NT2/D1 (cell line): ENCODE data around the gene GLI1.
"Not testable (repeated sequence)": the region's sequence is repeated elsewhere in the genome, so short reads cannot be mapped to it uniquely, and the experiment has no call there.

Experiments used
- DNase-seq: peaks from one replicate; pipeline ENCODE4 v3.0.0-alpha.2; 2011; ENCODE audit warnings: low read depth, low spot score
- H3K27me3 ChIP-seq: 2 replicates; pipeline ENCODE4 v1.6.0; 2011; ENCODE audit warnings: mild to moderate bottlenecking; ENCODE audit not compliant: insufficient read length, insufficient read depth
- H3K36me3 ChIP-seq: 2 replicates; pipeline ENCODE4 v1.6.1; 2011; ENCODE audit warnings: mild to moderate bottlenecking, low read length, mixed read lengths; ENCODE audit not compliant: insufficient read depth, insufficient read length
- H3K4me1 ChIP-seq: 2 replicates; pipeline ENCODE4 v1.5.1; 2011; ENCODE audit not compliant: insufficient read depth, insufficient read length
- H3K4me3 ChIP-seq: 2 replicates; pipeline ENCODE4 v1.5.1; 2011; ENCODE audit warnings: low read depth; ENCODE audit not compliant: insufficient read length
- H3K9ac ChIP-seq: 2 replicates; pipeline ENCODE4 v1.6.0; 2011; ENCODE audit warnings: low read depth; ENCODE audit not compliant: insufficient read length
- H3K9me3 ChIP-seq: 2 replicates; pipeline ENCODE4 v1.5.1; 2011; ENCODE audit warnings: mild to moderate bottlenecking, low read length; ENCODE audit not compliant: insufficient read depth
- SUZ12 ChIP-seq: IDR thresholded peaks from 2 replicates; pipeline ENCODE4 v1.6.1; 2011; ENCODE audit not compliant: insufficient read length, insufficient read depth; ENCODE audit errors: extremely low read depth
- YY1 ChIP-seq: IDR thresholded peaks from 2 replicates; pipeline ENCODE4 v1.6.1; 2011; ENCODE audit not compliant: insufficient read length, insufficient read depth
- ZNF274 ChIP-seq: IDR thresholded peaks from 2 replicates; pipeline ENCODE4 v1.6.1; 2011; ENCODE audit warnings: mild to moderate bottlenecking, low read depth, low read length

Gene GLI1

DNA sequence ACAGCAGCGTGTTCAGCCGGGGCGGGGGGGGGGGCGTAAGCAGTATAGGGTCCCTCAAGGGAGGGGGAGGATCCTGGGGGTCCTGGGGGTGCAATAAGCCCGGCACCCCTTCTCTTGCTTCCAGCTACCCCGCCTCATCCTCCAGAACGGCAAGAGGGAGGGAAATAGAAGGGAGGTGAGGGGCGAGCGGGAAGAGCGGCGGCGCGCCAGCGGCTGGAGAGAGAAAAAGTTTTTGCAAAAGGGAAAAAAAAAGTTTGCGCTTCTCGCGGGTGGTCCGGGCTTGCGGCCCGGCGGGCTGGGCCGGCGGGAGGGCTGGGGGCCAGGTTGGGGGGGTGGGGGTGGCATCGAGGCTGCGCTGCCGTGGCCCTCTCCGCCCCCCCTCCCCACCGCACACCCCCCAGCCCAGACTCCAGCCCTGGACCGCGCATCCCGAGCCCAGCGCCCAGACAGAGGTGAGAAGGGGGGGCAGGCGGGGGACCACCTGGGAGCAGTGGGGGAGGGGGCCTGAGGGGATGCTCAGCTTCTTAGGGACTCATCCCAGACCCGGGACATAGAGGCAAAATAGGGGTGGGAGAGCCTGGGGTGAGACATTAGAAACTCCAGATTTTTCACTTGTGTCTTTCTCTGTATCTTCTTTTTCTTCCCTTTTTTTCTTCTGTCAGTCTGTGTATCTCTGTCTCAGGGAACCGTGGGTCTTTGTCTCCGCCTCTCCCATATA is at the start of gene GLI1:
Gene GLI1, plus strand, starts transcription at position 36 of the 718 bp plus-strand sequence. CDS start 3,907 bp downstream, outside the sequence.
- H3K9me3 ChIP-seq = no peaks in the 10 kb centered on the region
- no peaks in the 10 kb centered on the region for H3K27me3 ChIP-seq
- H3K36me3 ChIP-seq = no peaks in the 10 kb centered on the region
- H3K4me3 ChIP-seq = peak within 1 kb of the TSS; percentile 78
- no peak for DNase-seq
- TF ChIP-seq ZNF274 = no peak
- TF ChIP-seq SUZ12 = no peak
- TF ChIP-seq YY1 = no peak
- H3K4me1 ChIP-seq = peaks cover 17% of the 10 kb centered on the region
- peak within 1 kb of the TSS; percentile 96 for H3K9ac ChIP-seq

GRCh38 chr12:57410534-57410933 is 49.1 kb upstream of the GLI1 start:
- DNase-seq = no peak
- H3K36me3 ChIP-seq = no peaks in the 10 kb centered on the region
- no peaks in the 10 kb centered on the region for H3K27me3 ChIP-seq
- H3K9me3 ChIP-seq = no peaks in the 10 kb centered on the region
- no peak overlapping the region for H3K4me3 ChIP-seq
- no peak overlapping the region for H3K9ac ChIP-seq
- H3K4me1 ChIP-seq = no peaks in the 10 kb centered on the region
- TF ChIP-seq SUZ12 = no peak
- TF ChIP-seq ZNF274 = no peak
- TF ChIP-seq YY1 = no peak

- not testable (repeated sequence) for H3K4me3 ChIP-seq
Measured at GRCh38 chr12:57414160-57414559, 45.4 kb upstream of the GLI1 start.

GRCh38 chr12:57415088-57415487 is 44.5 kb upstream of the GLI1 start:
- no peaks in the 10 kb centered on the region for H3K9me3 ChIP-seq
- TF ChIP-seq YY1 (no peak), ZNF274 (no peak), SUZ12 (no peak)
- no peaks in the 10 kb centered on the region for H3K36me3 ChIP-seq
- H3K4me3 ChIP-seq = no peak overlapping the region
- H3K4me1 ChIP-seq = no peaks in the 10 kb centered on the region
- no peaks in the 10 kb centered on the region for H3K27me3 ChIP-seq
- no peak overlapping the region for H3K9ac ChIP-seq
- no peak for DNase-seq

More at GRCh38 chr12:57414160-57414559, 45.4 kb upstream of the GLI1 start:
- DNase-seq, H3K9ac ChIP-seq, H3K4me1 ChIP-seq, H3K9me3 ChIP-seq, H3K36me3 ChIP-seq, H3K27me3 ChIP-seq: not testable (repeated sequence)

GRCh38 chr12:57416039-57416996 is 43.3 kb upstream of the GLI1 start:
- Histone ChIP-seq H3K9me3 (no peaks in the 10 kb centered on the region), H3K9ac (no peak overlapping the region), H3K4me3 (no peak overlapping the region), H3K27me3 (no peaks in the 10 kb centered on the region), H3K36me3 (no peaks in the 10 kb centered on the region), H3K4me1 (no peaks in the 10 kb centered on the region)
- DNase-seq = no peak
- TF ChIP-seq SUZ12 (no peak), ZNF274 (no peak), YY1 (no peak)

DNA sequence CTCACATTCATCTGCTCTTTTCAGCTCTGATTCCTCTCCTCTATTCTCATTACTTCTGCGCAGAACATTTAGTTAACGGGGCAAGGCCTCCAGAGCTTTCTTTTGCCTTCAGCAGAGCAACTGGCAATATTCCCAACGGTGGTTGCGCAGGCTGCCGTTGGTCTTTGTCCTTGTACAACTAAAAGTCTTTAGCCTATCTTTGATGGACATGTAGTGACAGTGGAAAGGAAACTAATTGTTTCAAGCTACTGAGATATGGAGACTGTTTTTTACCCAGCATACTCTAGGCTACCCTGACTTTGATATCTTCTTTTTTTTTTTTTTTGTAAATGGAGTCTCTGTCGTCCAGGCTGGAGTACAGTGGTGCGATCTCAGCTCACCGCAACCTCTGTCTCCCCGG is 41.3 kb upstream of the GLI1 start:
- TF ChIP-seq YY1 = no peak
- TF ChIP-seq SUZ12 = no peak
- no peak for TF ChIP-seq ZNF274
- Histone ChIP-seq H3K9ac (no peak overlapping the region), H3K27me3 (no peaks in the 10 kb centered on the region), H3K9me3 (no peaks in the 10 kb centered on the region), H3K4me1 (no peaks in the 10 kb centered on the region), H3K36me3 (peaks cover 17% of the 10 kb centered on the region), H3K4me3 (no peak overlapping the region)
- DNase-seq = no peak

DNA sequence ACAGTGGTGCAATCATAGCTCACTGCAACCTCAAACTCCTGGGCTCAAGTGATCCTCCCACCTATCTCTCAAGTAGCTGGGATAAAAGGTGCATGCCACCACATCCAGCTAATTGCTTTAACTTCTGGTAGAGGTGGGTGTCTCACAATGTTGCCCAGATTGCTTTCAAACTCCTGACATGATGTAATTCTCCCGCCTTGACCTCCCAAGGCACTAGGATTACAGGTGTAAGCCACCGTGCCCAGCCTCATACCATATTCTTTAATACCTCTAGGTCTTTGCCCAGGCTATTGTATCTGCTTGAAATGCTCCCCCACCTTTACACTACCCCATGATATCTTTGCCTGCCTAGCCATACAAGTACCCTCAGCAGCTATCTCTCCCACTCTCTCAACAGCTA is 40.1 kb upstream of the GLI1 start:
- DNase-seq = no peak
- no peak for TF ChIP-seq YY1
- no peak for TF ChIP-seq SUZ12
- TF ChIP-seq ZNF274 = no peak
- H3K4me1 ChIP-seq = no peaks in the 10 kb centered on the region
- H3K9ac ChIP-seq = no peak overlapping the region
- H3K27me3 ChIP-seq = no peaks in the 10 kb centered on the region
- no peaks in the 10 kb centered on the region for H3K9me3 ChIP-seq
- no peak overlapping the region for H3K4me3 ChIP-seq
- H3K36me3 ChIP-seq = peaks cover 20% of the 10 kb centered on the region

DNA sequence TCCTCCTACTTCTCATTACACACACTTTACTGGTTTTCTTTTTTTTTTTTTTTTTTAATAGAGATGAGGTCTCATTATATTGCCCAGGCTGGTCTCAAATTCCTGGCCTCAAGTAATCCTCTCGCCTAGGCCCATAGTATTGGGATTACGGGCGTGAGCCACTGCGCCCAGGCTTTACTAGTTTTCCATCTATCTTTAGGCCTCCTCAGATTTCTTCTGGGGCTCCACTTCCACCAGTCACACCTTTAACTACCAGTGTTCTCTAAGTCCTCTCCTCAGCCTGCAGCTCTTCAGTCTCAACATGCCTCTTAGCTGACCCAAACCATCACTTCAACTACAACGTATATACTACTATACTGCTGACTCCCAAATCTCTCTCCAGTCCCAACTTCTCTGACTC is 39.1 kb upstream of the GLI1 start:
- Histone ChIP-seq H3K4me3 (no peak overlapping the region), H3K36me3 (peaks cover 22% of the 10 kb centered on the region), H3K4me1 (no peaks in the 10 kb centered on the region), H3K27me3 (no peaks in the 10 kb centered on the region), H3K9ac (no peak overlapping the region), H3K9me3 (no peaks in the 10 kb centered on the region)
- DNase-seq = no peak
- TF ChIP-seq ZNF274 = no peak
- no peak for TF ChIP-seq YY1
- TF ChIP-seq SUZ12 = no peak

DNA sequence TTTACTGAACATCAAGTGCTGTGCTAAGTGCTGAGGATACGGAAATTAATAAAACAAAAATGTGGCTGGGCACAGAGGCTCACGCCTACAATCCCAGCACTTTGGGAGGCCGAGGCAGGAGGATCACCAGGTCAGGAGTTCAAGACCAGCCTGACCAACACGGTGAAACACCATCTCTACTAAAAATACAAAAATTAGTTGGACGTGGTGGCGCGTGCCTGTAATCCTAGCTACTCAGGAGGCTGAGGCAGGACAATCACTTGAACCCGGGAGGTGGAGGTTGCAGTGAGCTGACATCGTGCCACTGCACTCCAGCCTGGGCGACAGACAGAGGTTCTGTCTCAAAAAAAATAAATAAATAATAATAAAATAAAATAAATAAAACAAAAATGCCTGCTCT is 32.6 kb upstream of the GLI1 start:
- not testable (repeated sequence) for H3K4me1 ChIP-seq, H3K4me3 ChIP-seq, H3K27me3 ChIP-seq, DNase-seq, H3K9ac ChIP-seq, H3K9me3 ChIP-seq
- H3K36me3 ChIP-seq = peaks cover 19% of the 10 kb centered on the region
